Activated T-helper 1 cell treated with anti-CD3 and anti-CD28 coated beads, Interleukin-2, amount 50 U/mL, for 16 hours (primary cell): ENCODE results near the gene TBX15.
"Not testable (repeated sequence)": the region's sequence is repeated elsewhere in the genome, so short reads cannot be mapped to it uniquely, and the experiment has no call there.

ENCODE experiments used
- DNase-seq, 2 donors: peaks; one replicate each; pipeline ENCODE4 v3.0.0-alpha.2; 2020; ENCODE audit warnings: low read depth in 1 of 2, low spot score in 1 of 2

Gene TBX15

GRCh38 chr1:118960567-118961136, 27.5 kb downstream of the TBX15 start:
- no peak for DNase-seq

GRCh38 chr1:118960026-118960561, 28.0 kb downstream of the TBX15 start:
- no peak for DNase-seq

GRCh38 chr1:118958937-118959631, 29.1 kb downstream of the TBX15 start:
- DNase-seq: no peak

GRCh38 chr1:118958140-118958539, 30.0 kb downstream of the TBX15 start:
- no peak for DNase-seq

GRCh38 chr1:118957579-118957978, 30.6 kb downstream of the TBX15 start:
- DNase-seq: not testable (repeated sequence)

GRCh38 chr1:118954301-118954905, 33.7 kb downstream of the TBX15 start:
- DNase-seq: no peak

GRCh38 chr1:118951270-118951936, 36.7 kb downstream of the TBX15 start:
- DNase-seq: no peak

GRCh38 chr1:118949315-118949714, 38.8 kb downstream of the TBX15 start:
- DNase-seq: no peak

GRCh38 chr1:118948846-118949245, 39.3 kb downstream of the TBX15 start:
- DNase-seq: no peak

GRCh38 chr1:118948351-118948750, 39.8 kb downstream of the TBX15 start:
- no peak for DNase-seq

- no peak for DNase-seq
Observed at GRCh38 chr1:118947790-118948189, 40.4 kb downstream of the TBX15 start.

GRCh38 chr1:118947003-118947765, 41.0 kb downstream of the TBX15 start:
- DNase-seq: no peak

GRCh38 chr1:118945489-118945888, 42.7 kb downstream of the TBX15 start:
- no peak for DNase-seq

GRCh38 chr1:118944546-118944945, 43.6 kb downstream of the TBX15 start:
- no peak for DNase-seq

GRCh38 chr1:118944133-118944532, 44.0 kb downstream of the TBX15 start:
- DNase-seq: no peak

- no peak for DNase-seq
Observed at GRCh38 chr1:118940957-118941356, 47.2 kb downstream of the TBX15 start.

GRCh38 chr1:118937413-118938072, 50.6 kb downstream of the TBX15 start:
- no peak for DNase-seq

- DNase-seq: no peak
Observed at GRCh38 chr1:118934706-118935105, 53.4 kb downstream of the TBX15 start.

GRCh38 chr1:118933051-118933781, 54.9 kb downstream of the TBX15 start:
- DNase-seq: no peak

GRCh38 chr1:118931876-118932275, 56.3 kb downstream of the TBX15 start:
- no peak for DNase-seq
